GM10248 (cell line): ENCODE results near the gene CDC5L.

Source experiments
- CTCF ChIA-PET: fragments of 300-600 bp; sonication (Branson Sonifier 250); formaldehyde crosslinking; extraction: SDS; loops from one replicate; lab custom pipeline; 2021; ENCODE audit warnings: antibody characterized with exemption; lab: Yijun Ruan, JAX
- POLR2A ChIA-PET: fragments of 350-650 bp; sonication (Branson Sonifier 250); formaldehyde crosslinking; extraction: SDS; loops from one replicate; lab custom pipeline; 2020; ENCODE audit warnings: antibody characterized with exemption; lab: Yijun Ruan, JAX
- DNase-seq: peaks from one replicate; pipeline ENCODE4 v3.0.0; 2012; ENCODE audit errors: extremely low spot score
- TF ChIP-seq, protein P1 (sequence below): IDR thresholded peaks from 2 replicates; pipeline ENCODE4 v1.5.1; 2012; ENCODE audit warnings: mild to moderate bottlenecking, low read depth; ENCODE audit errors: extremely low read depth, missing control alignments, control extremely low read depth

Gene CDC5L

GRCh38 chr6:44487586-44487985, 100.1 kb downstream of the CDC5L start:
- CTCF ChIA-PET: interaction anchor here (1.2 to 3.9 kb wide), 3 partner anchors 11 to 20 kb away, joined by 3 to 38 read pairs (median 5); no protein-coding TSS in a partner anchor
- POLR2A ChIA-PET: no interaction called here
- no peak for DNase-seq
- TF ChIP-seq, protein P1, sequence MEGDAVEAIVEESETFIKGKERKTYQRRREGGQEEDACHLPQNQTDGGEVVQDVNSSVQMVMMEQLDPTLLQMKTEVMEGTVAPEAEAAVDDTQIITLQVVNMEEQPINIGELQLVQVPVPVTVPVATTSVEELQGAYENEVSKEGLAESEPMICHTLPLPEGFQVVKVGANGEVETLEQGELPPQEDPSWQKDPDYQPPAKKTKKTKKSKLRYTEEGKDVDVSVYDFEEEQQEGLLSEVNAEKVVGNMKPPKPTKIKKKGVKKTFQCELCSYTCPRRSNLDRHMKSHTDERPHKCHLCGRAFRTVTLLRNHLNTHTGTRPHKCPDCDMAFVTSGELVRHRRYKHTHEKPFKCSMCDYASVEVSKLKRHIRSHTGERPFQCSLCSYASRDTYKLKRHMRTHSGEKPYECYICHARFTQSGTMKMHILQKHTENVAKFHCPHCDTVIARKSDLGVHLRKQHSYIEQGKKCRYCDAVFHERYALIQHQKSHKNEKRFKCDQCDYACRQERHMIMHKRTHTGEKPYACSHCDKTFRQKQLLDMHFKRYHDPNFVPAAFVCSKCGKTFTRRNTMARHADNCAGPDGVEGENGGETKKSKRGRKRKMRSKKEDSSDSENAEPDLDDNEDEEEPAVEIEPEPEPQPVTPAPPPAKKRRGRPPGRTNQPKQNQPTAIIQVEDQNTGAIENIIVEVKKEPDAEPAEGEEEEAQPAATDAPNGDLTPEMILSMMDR: no peak

DNA sequence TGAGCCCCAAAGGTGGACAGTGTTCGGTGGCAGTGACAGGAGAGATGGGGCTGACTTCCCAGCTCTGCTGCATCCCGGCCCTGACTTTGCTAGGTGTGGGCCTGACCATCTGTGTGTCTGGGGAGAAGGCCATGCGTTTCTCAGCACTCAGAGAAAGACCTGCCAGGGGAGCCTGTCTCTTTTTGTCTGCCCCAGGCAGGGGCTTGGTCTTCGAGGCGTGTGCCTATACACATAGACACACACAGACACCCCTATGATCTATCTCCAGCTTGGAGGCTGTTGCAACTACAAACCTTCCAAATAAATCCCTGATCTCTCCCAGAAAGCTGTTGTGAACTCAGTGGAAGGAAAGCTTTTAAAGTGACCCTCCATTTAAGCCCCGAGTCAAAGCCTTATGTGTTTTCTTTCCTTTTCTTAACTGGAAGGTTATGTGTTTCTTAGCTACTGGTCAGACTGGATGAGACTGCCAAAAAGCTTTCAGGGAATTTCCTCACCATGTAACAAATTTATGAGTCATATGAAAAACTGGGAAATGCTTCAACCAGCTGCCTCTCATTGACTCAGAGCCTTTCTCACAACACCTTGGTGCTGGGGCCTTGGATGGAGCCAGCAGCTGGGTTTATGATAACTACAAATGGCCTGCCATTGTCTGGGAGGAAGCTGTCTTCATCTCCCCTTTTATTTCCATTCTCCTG, 102.6 kb downstream of the CDC5L start:
- DNase-seq: no peak
- ChIA-PET POLR2A (no interaction called here), CTCF (interaction anchor here (1.1 to 3.5 kb wide), 2 partner anchors 14 to 20 kb away, joined by 4 to 20 read pairs; no protein-coding TSS in a partner anchor)
- TF ChIP-seq, protein P1: no peak

DNA sequence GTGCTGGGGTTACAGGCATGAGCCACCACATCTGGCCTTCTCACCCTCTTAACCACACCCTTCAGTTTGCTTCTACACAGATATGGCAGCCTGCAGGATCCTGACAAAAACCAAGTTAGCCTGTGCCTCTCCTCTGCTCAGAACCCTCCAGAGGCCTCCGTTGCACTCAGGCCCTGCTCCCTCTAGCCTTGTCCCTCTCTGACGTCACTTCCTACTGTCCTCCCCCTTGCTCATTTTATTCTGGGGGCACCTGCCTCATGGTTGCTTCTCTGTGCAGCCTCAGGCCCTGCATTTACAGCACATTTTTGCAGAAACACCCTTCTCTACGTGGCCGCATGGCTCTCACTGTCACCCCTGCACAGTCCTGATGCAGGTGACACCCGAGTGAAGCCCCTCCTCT, 105.6 kb downstream of the CDC5L start:
- POLR2A ChIA-PET: no interaction called here
- DNase-seq: no peak
- CTCF ChIA-PET: no interaction called here
- TF ChIP-seq, protein P1: no peak

DNA sequence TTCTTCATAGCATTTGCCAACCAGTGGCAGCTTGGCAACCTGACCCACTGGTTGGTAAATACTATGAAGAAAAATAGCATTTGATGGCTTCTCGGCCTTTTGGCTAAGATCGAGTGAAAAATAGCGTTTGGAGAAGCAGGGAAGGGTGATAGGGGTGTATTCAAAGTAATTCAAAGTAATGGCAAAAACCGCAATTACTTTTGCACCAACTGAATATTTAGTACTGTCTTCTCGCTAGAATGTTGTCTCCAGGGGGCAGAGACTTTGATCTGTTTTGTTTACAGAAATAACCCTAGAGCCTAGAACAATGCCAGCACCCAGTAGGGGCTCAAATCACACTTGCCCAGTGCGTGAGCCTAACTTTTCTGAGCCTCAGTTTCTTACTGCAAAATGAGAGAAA, 106.1 kb downstream of the CDC5L start:
- DNase-seq: no peak
- TF ChIP-seq, protein P1: no peak
- ChIA-PET CTCF (interaction anchor here (3.3 kb wide), 1 partner anchor 18 kb away, joined by 17 read pairs; no protein-coding TSS in a partner anchor), POLR2A (no interaction called here)

DNA sequence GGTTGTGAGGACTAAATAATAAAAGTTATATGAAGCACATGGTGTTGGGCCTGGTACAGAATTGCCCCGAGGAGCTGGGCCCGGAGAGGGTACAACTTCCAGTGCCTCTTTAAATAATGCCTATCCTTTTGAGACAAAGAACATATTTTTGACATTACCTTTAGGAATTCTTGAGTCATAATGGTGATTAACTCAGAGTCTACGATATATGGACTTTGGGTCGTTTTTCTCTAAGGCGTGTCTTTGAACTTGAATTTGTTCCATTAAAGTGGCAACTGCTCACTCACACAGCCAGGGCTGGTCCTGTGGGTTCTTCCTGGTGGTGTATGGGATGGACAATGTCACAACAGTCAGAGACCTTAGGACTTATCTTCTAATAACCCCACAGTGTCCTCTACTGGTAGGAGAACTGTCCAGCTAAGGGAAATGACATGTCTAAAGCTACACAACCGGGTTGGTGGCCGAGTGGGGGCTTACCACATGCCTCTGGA, 106.5 kb downstream of the CDC5L start:
- TF ChIP-seq, protein P1: no peak
- no peak for DNase-seq
- ChIA-PET POLR2A (no interaction called here), CTCF (interaction anchor here (3.3 kb wide), 1 partner anchor 18 kb away, joined by 17 read pairs; no protein-coding TSS in a partner anchor)

- ChIA-PET POLR2A (no interaction called here), CTCF (interaction anchor here (0.8 to 3.3 kb wide), 2 partner anchors 19 to 25 kb away, joined by 3 to 17 read pairs; no protein-coding TSS in a partner anchor)
- TF ChIP-seq, protein P1: no peak
- no peak for DNase-seq
Observed at GRCh38 chr6:44495036-44495901, 107.8 kb downstream of the CDC5L start.
